D721Med (cell line): ENCODE data around the gene NXPE4.

Experiments
- DNase-seq: peaks from one replicate; pipeline ENCODE4 v3.0.0; 2011; ENCODE audit warnings: low spot score; ENCODE audit not compliant: insufficient read length
- FAIRE-seq: peaks from 2 replicates; lab custom pipeline; 2011; peaks lifted over from hg19 to GRCh38; lab: Jason Lieb, UNC
- CTCF ChIP-seq: IDR thresholded peaks from 2 replicates; pipeline ENCODE4 v1.5.1; 2012; ENCODE audit warnings: mild to moderate bottlenecking, control low read depth; ENCODE audit not compliant: insufficient read depth; ENCODE audit errors: missing control alignments

Gene NXPE4

DNA sequence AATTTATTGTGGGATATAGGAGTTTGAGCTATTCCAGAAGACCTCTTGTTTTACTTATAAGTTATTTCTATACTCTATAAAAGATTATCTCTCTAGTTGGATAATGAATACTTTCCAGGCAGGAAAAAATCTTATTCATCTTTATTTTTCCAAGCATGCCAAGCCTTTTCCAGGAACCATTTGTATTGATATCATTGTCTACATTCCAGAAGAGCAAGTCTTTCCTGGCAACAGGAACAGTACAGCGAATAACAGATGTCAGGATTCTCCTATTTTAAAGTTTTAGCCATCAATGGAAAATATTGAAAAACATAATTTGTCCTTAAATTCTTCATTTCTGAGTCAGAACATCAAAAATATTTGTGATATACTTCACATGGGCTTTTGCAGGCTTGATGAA, 30.8 kb downstream of the NXPE4 start:
- FAIRE-seq, result no peak
- DNase-seq, result no peak
- no peak for TF ChIP-seq CTCF

DNA sequence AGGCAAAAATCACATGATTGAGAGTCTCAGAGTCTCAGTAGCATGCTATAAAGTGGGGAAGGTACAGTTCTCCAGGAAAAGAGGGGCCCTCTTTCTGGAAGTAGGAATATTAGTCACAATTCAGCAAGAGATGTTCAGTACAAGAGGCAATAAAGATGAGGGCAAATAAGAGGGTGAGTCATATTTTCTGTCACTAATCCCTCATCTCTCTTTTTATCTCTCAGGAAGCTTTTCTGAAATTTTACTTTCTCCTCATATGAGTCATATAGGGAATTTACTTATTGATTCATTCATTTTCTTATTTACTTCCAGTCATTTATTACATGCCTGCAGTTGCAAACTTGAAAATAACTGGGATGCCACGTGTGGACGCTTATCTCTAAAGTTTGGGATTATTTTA, 32.5 kb downstream of the NXPE4 start:
- no peak for TF ChIP-seq CTCF
- FAIRE-seq, result no peak
- no peak for DNase-seq

DNA sequence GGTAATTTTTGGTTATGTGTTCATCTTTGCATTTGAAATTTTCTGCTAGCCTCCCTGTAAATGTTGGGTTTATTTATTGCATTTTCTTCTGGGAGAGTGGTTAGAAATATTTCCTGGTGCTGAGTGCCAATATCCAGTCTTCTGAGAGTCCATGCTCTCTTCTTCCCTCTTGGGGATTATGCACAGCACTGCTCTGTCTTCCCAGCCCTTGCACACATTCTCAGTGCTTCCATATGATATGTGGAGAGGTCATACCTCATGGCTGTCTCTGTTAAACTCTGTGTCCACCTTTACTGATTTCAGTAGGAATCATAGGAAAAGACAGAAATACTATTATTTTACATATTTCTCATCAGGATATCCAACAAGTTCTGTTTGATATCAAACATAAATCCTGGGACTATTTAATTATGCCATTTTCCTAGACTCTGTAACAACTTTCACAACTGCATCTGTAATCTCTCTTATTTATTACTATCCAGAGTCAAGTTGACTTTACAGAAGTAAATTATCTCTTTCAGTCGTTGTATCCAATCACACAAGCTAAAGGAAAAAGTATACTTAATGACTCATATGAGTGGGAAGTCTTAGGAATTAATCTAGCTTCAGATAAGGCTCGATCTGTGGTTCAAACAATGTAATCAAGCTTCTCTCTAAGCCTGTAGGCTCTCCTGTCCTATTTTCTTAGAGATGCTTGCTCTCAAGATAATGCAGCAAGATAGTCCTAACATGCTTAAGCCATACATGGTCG, 33.2 kb downstream of the NXPE4 start:
- DNase-seq (no peak), FAIRE-seq (no peak)
- TF ChIP-seq CTCF, result no peak

GRCh38 chr11:114559425-114560310, 35.9 kb downstream of the NXPE4 start, which contains the start of gene NXPE1:
Gene NXPE1, minus strand, starts transcription at chr11:114559881. Its CDS starts 8,680 bp downstream, at chr11:114551201.
- DNase-seq (no peak), FAIRE-seq (no peak)
- no peak for TF ChIP-seq CTCF

GRCh38 chr11:114556135-114556534, 39.5 kb downstream of the NXPE4 start:
- DNase-seq (no peak), FAIRE-seq (no peak)
- no peak for TF ChIP-seq CTCF

GRCh38 chr11:114553642-114554041, 41.9 kb downstream of the NXPE4 start:
- no peak for TF ChIP-seq CTCF
- no peak for FAIRE-seq
- DNase-seq, result no peak
